MM.1S (cell line): ENCODE measurements around the gene CDON.

ENCODE experiments used
- DNase-seq: peaks from one replicate; pipeline ENCODE4 v3.0.0-alpha.2; 2015
- H2AFZ ChIP-seq: fragments of 300-600 bp; sonication (generic); 2 replicates; pipeline ENCODE4 v1.6.0; 2016; ENCODE audit warnings: antibody characterized with exemption, low read length
- H3F3A ChIP-seq: fragments of 300-600 bp; sonication (generic); 2 replicates; pipeline ENCODE4 v1.6.1; 2016; ENCODE audit warnings: mild to moderate bottlenecking, antibody characterized with exemption, low read length, moderate library complexity, mixed read lengths; ENCODE audit not compliant: insufficient read depth
- H3K27ac ChIP-seq: fragments of 300-600 bp; sonication (generic); 2 replicates; pipeline ENCODE4 v1.5.1; 2016; ENCODE audit warnings: mild to moderate bottlenecking, low read length
- H3K27me3 ChIP-seq: fragments of 300-600 bp; sonication (generic); replicated peaks from 2 replicates; pipeline ENCODE4 v1.6.0; 2016; ENCODE audit warnings: low read length; ENCODE audit not compliant: insufficient read depth
- H3K36me3 ChIP-seq: fragments of 300-600 bp; sonication (generic); replicated peaks from 2 replicates; pipeline ENCODE4 v1.6.1; 2016; ENCODE audit warnings: mild to moderate bottlenecking, low read length, mixed read lengths; ENCODE audit not compliant: insufficient read depth
- H3K4me1 ChIP-seq: fragments of 300-600 bp; sonication (generic); 2 replicates; pipeline ENCODE4 v1.6.1; 2016; ENCODE audit warnings: low read length, mixed read lengths
- H3K4me2 ChIP-seq: fragments of 300-600 bp; sonication (generic); 2 replicates; pipeline ENCODE4 v1.6.0; 2016; ENCODE audit warnings: low read depth, low read length
- H3K4me3 ChIP-seq: fragments of 300-600 bp; sonication (generic); 2 replicates; pipeline ENCODE4 v1.5.1; 2016; ENCODE audit warnings: low read length, mixed read lengths
- H3K79me2 ChIP-seq: fragments of 300-600 bp; sonication (generic); 2 replicates; pipeline ENCODE4 v1.6.1; 2016; ENCODE audit warnings: mixed run types, low read length, mixed read lengths
- H3K9ac ChIP-seq: fragments of 300-600 bp; sonication (generic); 2 replicates; pipeline ENCODE4 v1.6.1; 2016; ENCODE audit warnings: low read length, mixed read lengths
- H3K9me2 ChIP-seq: fragments of 300-600 bp; sonication (generic); replicated peaks from 2 replicates; pipeline ENCODE4 v1.6.1; 2016; ENCODE audit warnings: mild to moderate bottlenecking, low read length, mixed read lengths; ENCODE audit not compliant: insufficient read depth
- H3K9me3 ChIP-seq: fragments of 300-600 bp; sonication (generic); replicated peaks from 2 replicates; pipeline ENCODE4 v1.6.1; 2016; ENCODE audit warnings: mild to moderate bottlenecking, low read length, mixed read lengths; ENCODE audit not compliant: insufficient read depth
- H4K20me1 ChIP-seq: fragments of 300-600 bp; sonication (generic); 2 replicates; pipeline ENCODE4 v1.6.1; 2016; ENCODE audit warnings: mild to moderate bottlenecking, low read length, moderate library complexity, mixed read lengths; ENCODE audit not compliant: insufficient read depth
- EZH2 ChIP-seq: fragments of 300-600 bp; sonication (generic); optimal IDR thresholded peaks from 2 replicates; pipeline ENCODE3; 2017; ENCODE audit warnings: low read depth, mild to moderate bottlenecking, antibody characterized with exemption, low read length, mixed read lengths
- EZH2phosphoT487 ChIP-seq: fragments of 300-600 bp; sonication (generic); IDR thresholded peaks from 2 replicates; pipeline ENCODE4 v1.6.1; 2018; ENCODE audit warnings: antibody characterized with exemption, low read length
- TF ChIP-seq, protein P1 (sequence below): fragments of 300-600 bp; sonication (generic); IDR thresholded peaks from 2 replicates; pipeline ENCODE4 v1.5.1; 2016; ENCODE audit warnings: antibody characterized with exemption, low read length, mixed read lengths

Gene CDON

GRCh38 chr11:126006068-126006467, 56.6 kb downstream of the CDON start:
- Histone ChIP-seq H3K79me2 (no peaks in the 10 kb centered on the region), H3K4me1 (0 out of 2 replicates have a peak, but pooled peaks cover 8% of the 10 kb centered on the region), H3F3A (no peaks in the 10 kb centered on the region), H3K9me2 (no peaks in the 10 kb centered on the region), H3K4me3 (no peak overlapping the region), H4K20me1 (no peaks in the 10 kb centered on the region), H3K9ac (no peak overlapping the region), H3K9me3 (no peaks in the 10 kb centered on the region), H3K4me2 (no peak overlapping the region), H3K27me3 (no peaks in the 10 kb centered on the region), H2AFZ (no peak overlapping the region), H3K36me3 (no peaks in the 10 kb centered on the region; the same call in 1 of the 2 replicates), H3K27ac (0 out of 2 replicates have a peak overlapping the region, but pooled peaks have one; percentile 3)
- no peak for DNase-seq
- no peak for TF ChIP-seq EZH2
- TF ChIP-seq, protein P1, sequence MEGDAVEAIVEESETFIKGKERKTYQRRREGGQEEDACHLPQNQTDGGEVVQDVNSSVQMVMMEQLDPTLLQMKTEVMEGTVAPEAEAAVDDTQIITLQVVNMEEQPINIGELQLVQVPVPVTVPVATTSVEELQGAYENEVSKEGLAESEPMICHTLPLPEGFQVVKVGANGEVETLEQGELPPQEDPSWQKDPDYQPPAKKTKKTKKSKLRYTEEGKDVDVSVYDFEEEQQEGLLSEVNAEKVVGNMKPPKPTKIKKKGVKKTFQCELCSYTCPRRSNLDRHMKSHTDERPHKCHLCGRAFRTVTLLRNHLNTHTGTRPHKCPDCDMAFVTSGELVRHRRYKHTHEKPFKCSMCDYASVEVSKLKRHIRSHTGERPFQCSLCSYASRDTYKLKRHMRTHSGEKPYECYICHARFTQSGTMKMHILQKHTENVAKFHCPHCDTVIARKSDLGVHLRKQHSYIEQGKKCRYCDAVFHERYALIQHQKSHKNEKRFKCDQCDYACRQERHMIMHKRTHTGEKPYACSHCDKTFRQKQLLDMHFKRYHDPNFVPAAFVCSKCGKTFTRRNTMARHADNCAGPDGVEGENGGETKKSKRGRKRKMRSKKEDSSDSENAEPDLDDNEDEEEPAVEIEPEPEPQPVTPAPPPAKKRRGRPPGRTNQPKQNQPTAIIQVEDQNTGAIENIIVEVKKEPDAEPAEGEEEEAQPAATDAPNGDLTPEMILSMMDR, result no peak

- 0 out of 2 replicates have a peak, but pooled peaks cover 8% of the 10 kb centered on the region for H3K4me1 ChIP-seq
- H4K20me1 ChIP-seq, result no peaks in the 10 kb centered on the region
- TF ChIP-seq, protein P1, result no peak
- TF ChIP-seq EZH2phosphoT487 (no peak), EZH2 (no peak)
- H3K9ac ChIP-seq, result no peak overlapping the region
- H2AFZ ChIP-seq, result no peak overlapping the region
- no peaks in the 10 kb centered on the region for H3K79me2 ChIP-seq
- H3F3A ChIP-seq, result no peaks in the 10 kb centered on the region
- no peaks in the 10 kb centered on the region; the same call in 1 of the 2 replicates for H3K36me3 ChIP-seq
- H3K9me3 ChIP-seq, result no peaks in the 10 kb centered on the region
- H3K9me2 ChIP-seq, result no peaks in the 10 kb centered on the region
- no peak overlapping the region for H3K4me2 ChIP-seq
- no peak for DNase-seq
- no peaks in the 10 kb centered on the region for H3K27me3 ChIP-seq
- no peak overlapping the region for H3K4me3 ChIP-seq
- H3K27ac ChIP-seq, result no peak overlapping the region
Measured at GRCh38 chr11:126002181-126002580, 60.5 kb downstream of the CDON start.

- no peaks in the 10 kb centered on the region for H3K27me3 ChIP-seq
- no peak overlapping the region for H3K4me2 ChIP-seq
- no peak overlapping the region for H3K4me3 ChIP-seq
- no peaks in the 10 kb centered on the region for H4K20me1 ChIP-seq
- TF ChIP-seq, protein P1, result no peak
- no peak for TF ChIP-seq EZH2
- H3K27ac ChIP-seq, result no peak overlapping the region
- H3K4me1 ChIP-seq, result no peaks in the 10 kb centered on the region
- no peaks in the 10 kb centered on the region for H3K79me2 ChIP-seq
- no peaks in the 10 kb centered on the region for H3K9me3 ChIP-seq
- H2AFZ ChIP-seq, result no peak overlapping the region
- H3K9ac ChIP-seq, result no peak overlapping the region
- DNase-seq, result no peak
- H3K9me2 ChIP-seq, result no peaks in the 10 kb centered on the region
- H3K36me3 ChIP-seq, result no peaks in the 10 kb centered on the region; the same call in 1 of the 2 replicates
- no peaks in the 10 kb centered on the region for H3F3A ChIP-seq
Measured at GRCh38 chr11:125999234-125999880, 63.3 kb downstream of the CDON start.
